WTC11 (cell line): ENCODE results near the gene PHC2.

Source experiments
- CBFB ChIP-seq: sonication (generic); formaldehyde crosslinking; IDR thresholded peaks from 2 replicates; pipeline ENCODE4 v1.8.1; 2022; ENCODE audit warnings: mild to moderate bottlenecking, low read depth, missing genetic modification reagents
- ESRRA ChIP-seq: sonication (generic); formaldehyde crosslinking; IDR thresholded peaks from 2 replicates; pipeline ENCODE4 v1.8.1; 2022; ENCODE audit warnings: mild to moderate bottlenecking, missing genetic modification reagents, borderline replicate concordance
- ETV6 ChIP-seq: sonication (generic); formaldehyde crosslinking; IDR thresholded peaks from 2 replicates; pipeline ENCODE4 v1.8.1; 2022; ENCODE audit warnings: mild to moderate bottlenecking, missing genetic modification reagents
- FOXJ3 ChIP-seq: sonication (generic); formaldehyde crosslinking; IDR thresholded peaks from 2 replicates; pipeline ENCODE4 v1.9.0; 2021; ENCODE audit warnings: missing genetic modification reagents, mild to moderate bottlenecking, borderline replicate concordance
- SP1 ChIP-seq: sonication (generic); formaldehyde crosslinking; conservative IDR thresholded peaks from 2 replicates; pipeline ENCODE4 v1.8.1; 2022; ENCODE audit warnings: missing genetic modification reagents
- TP53 ChIP-seq: sonication (generic); formaldehyde crosslinking; IDR thresholded peaks from 2 replicates; pipeline ENCODE4 v1.8.1; 2023; ENCODE audit warnings: mild to moderate bottlenecking, missing genetic modification reagents
- TF ChIP-seq, protein P1 (sequence below): sonication (generic); formaldehyde crosslinking; IDR thresholded peaks from 2 replicates; pipeline ENCODE4 v1.8.0; 2022; ENCODE audit warnings: mild to moderate bottlenecking, missing genetic modification reagents
- TF ChIP-seq, protein P2 (sequence below): fragments of 200-600 bp; IDR thresholded peaks from 2 replicates; pipeline ENCODE4 v1.8.0; 2022; ENCODE audit warnings: antibody characterized with exemption
- TF ChIP-seq, protein P3 (sequence below): sonication (generic); formaldehyde crosslinking; IDR thresholded peaks from 2 replicates; pipeline ENCODE4 v1.8.1; 2023; ENCODE audit warnings: mild to moderate bottlenecking, moderate library complexity, missing genetic modification reagents

DNA sequence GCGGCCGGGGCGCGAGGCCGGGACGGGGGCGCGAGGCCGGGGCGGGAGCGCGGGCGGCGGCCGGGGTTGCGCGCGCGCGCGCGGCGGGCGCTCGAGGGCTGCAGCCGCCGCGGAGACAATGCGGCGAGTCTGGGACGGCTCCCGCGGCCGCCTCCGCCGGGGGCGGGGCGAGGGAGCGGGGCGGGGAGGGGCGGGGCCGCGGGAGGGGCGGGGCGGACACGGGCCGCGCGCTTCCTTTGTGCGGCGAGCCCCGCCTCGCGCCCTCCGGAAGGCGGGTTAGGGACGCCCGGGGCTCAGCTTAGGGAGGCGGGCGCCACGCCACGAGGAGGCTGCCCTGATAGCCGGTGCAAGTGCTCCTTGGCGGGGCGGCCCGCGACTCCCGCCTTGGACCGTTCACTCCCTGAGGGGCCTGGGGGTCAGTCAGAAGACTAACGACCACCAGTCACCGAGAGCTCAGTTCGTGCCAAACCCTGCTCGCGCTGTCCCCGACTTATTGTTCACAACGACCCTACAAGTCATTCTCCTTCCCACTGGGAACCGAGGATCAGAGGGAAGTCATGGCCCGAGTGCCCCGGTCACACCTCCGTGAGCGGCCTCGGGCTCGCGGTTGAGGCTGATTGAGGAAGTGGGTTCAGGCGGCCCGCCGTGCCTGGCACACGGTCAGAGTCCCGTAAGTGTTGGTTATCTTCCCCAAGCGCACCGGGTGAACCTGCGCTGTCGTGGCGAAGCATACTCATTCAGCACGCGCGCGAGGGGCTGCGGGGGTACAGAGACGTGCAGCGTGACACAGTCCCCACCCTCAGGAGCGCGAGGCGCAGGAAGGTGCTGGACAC, 80.9 kb downstream of the PHC2 start:
- TF ChIP-seq CBFB: no peak
- TF ChIP-seq TP53: no peak
- TF ChIP-seq, protein P1, sequence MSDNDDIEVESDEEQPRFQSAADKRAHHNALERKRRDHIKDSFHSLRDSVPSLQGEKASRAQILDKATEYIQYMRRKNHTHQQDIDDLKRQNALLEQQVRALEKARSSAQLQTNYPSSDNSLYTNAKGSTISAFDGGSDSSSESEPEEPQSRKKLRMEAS (CRISPR knock-in tag): peak; percentile 56
- TF ChIP-seq, protein P2, sequence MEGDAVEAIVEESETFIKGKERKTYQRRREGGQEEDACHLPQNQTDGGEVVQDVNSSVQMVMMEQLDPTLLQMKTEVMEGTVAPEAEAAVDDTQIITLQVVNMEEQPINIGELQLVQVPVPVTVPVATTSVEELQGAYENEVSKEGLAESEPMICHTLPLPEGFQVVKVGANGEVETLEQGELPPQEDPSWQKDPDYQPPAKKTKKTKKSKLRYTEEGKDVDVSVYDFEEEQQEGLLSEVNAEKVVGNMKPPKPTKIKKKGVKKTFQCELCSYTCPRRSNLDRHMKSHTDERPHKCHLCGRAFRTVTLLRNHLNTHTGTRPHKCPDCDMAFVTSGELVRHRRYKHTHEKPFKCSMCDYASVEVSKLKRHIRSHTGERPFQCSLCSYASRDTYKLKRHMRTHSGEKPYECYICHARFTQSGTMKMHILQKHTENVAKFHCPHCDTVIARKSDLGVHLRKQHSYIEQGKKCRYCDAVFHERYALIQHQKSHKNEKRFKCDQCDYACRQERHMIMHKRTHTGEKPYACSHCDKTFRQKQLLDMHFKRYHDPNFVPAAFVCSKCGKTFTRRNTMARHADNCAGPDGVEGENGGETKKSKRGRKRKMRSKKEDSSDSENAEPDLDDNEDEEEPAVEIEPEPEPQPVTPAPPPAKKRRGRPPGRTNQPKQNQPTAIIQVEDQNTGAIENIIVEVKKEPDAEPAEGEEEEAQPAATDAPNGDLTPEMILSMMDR: no peak
- TF ChIP-seq ETV6 (CRISPR knock-in tag): no peak
- TF ChIP-seq, protein P3, sequence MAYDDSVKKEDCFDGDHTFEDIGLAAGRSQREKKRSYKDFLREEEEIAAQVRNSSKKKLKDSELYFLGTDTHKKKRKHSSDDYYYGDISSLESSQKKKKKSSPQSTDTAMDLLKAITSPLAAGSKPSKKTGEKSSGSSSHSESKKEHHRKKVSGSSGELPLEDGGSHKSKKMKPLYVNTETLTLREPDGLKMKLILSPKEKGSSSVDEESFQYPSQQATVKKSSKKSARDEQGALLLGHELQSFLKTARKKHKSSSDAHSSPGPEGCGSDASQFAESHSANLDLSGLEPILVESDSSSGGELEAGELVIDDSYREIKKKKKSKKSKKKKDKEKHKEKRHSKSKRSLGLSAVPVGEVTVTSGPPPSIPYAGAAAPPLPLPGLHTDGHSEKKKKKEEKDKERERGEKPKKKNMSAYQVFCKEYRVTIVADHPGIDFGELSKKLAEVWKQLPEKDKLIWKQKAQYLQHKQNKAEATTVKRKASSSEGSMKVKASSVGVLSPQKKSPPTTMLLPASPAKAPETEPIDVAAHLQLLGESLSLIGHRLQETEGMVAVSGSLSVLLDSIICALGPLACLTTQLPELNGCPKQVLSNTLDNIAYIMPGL (CRISPR knock-in tag): no peak
- TF ChIP-seq ESRRA (CRISPR knock-in tag): no peak
- no peak for TF ChIP-seq FOXJ3 (CRISPR knock-in tag)
- TF ChIP-seq SP1 (CRISPR knock-in tag): no peak; the same call in 1 of the 2 replicates
